Body of pancreas (tissue), 4 donors: Measurements from ENCODE around the gene ITIH5. TPM values are rescaled to one million over a fixed set of nuclear protein-coding genes. Genes with fewer than 3 reads are reported as not detected.

Experiments
- ATAC-seq: fragments of 150-250 bp; one replicate; pipeline ENCODE4 v1.9.1; 2016
- DNase-seq, 4 donors: peaks; one replicate each; pipeline ENCODE4 v3.0.0-alpha.2; 2019
- H3K27ac ChIP-seq, 4 donors: fragments of 200-600 bp; sonication (generic); 1 replicate in 3 of 4; 2 replicates in 1 of 4; pipeline versions ENCODE4 v1.5.1 to v1.6.1; 2016 to 2019; ENCODE audit warnings: mild to moderate bottlenecking in 1 of 4, mixed read lengths in 1 of 4, moderate library complexity in 1 of 4
- H3K27me3 ChIP-seq, 2 donors: fragments of 200-600 bp; sonication (generic); one replicate each; pipeline ENCODE4 v1.6.0; 2016; ENCODE audit warnings: mild to moderate bottlenecking in 1 of 2
- H3K36me3 ChIP-seq, 2 donors: fragments of 200-600 bp; sonication (generic); replicated peaks in 1 of 2; 2 replicates each; pipeline ENCODE4 v1.5.1; 2016; ENCODE audit warnings: low read depth in 2 of 2; ENCODE audit not compliant: insufficient read depth in 1 of 2
- H3K4me1 ChIP-seq: fragments of 200-600 bp; sonication (generic); one replicate; pipeline ENCODE4 v1.6.0; 2016
- H3K4me3 ChIP-seq, 2 donors: fragments of 200-600 bp; sonication (generic); 1 replicate in 1 of 2; 2 replicates in 1 of 2; pipeline ENCODE4 v1.5.1; 2016 to 2019
- H3K9me3 ChIP-seq, 3 donors: fragments of 200-600 bp; sonication (generic); 1 replicate in 2 of 3; 2 replicates in 1 of 3; pipeline ENCODE4 v1.5.1; 2016
- CTCF ChIP-seq, 7 experiments: fragments of 450-650 bp in 4 of 7; fragments of 200-600 bp in 3 of 7; sonication (generic) in 3 of 7; IDR thresholded peaks; one replicate each; pipeline ENCODE4 v1.5.1; 2016 to 2019; ENCODE audit warnings: antibody characterized with exemption in 7 of 7
- POLR2A ChIP-seq, 3 donors: fragments of 450-650 bp; IDR thresholded peaks; one replicate each; pipeline ENCODE4 v1.6.1; 2016; ENCODE audit warnings: antibody characterized with exemption in 3 of 3, mild to moderate bottlenecking in 2 of 3
- whole genome bisulfite sequencing, 2 donors: methylation state at CpG; one replicate each; pipeline ENCODE4 v1.1.5; 2017; 5-methylcytosine and 5-hydroxymethylcytosine counted together
- intact Hi-C: fragments of 100-400 bp; cut with DNase I; formaldehyde crosslinking; loops from one replicate; pipeline ENCODE4 v1.15.1; 2023
- total RNA-seq, 2 donors: library from RNA; depleted of rRNA; stranded (reverse); fragments of >200 nt; gene quantifications; one replicate each; pipeline ENCODE4 v1.1.0, GENCODE V29; 2016

ITIH5 gene
- total RNA-seq, 2 donors from 2014 or later, result 8.6 to 9.9 TPM

GRCh38 chr10:7547206-7547605 lies 119.6 kb downstream of the ITIH5 start:
- 57 to 69% methylated on average over 7 of the region's 7 CpGs for WGBS, 2 donors

GRCh38 chr10:7546385-7546967 lies 120.3 kb downstream of the ITIH5 start:
- DNase-seq, result no peak
- no peak overlapping the region for H3K4me3 ChIP-seq
- H3K36me3 ChIP-seq, result no peaks in the 10 kb centered on the region
- TF ChIP-seq POLR2A (IDR thresholded peaks at IDR 0.05) (no peak), CTCF (IDR thresholded peaks at IDR 0.05) (no peak)
- intact Hi-C loops, result no loop called here
- H3K27ac ChIP-seq, result peak overlapping the region in 2 of 4 donors; percentile 15 to 24
- no peaks in the 10 kb centered on the region for H3K27me3 ChIP-seq
- ATAC-seq, result no peak
- H3K4me1 ChIP-seq, result peaks cover 21% of the 10 kb centered on the region
- H3K9me3 ChIP-seq, result no peaks in the 10 kb centered on the region
- WGBS, 2 donors, result 73 to 79% methylated on average over 10 of the region's 10 CpGs

More at GRCh38 chr10:7547206-7547605, 119.6 kb downstream of the ITIH5 start:
- no peak overlapping the region for H3K4me3 ChIP-seq
- H3K9me3 ChIP-seq, result no peaks in the 10 kb centered on the region
- no peaks in the 10 kb centered on the region for H3K27me3 ChIP-seq
- intact Hi-C loops, result no loop called here
- H3K36me3 ChIP-seq, result no peaks in the 10 kb centered on the region
- H3K4me1 ChIP-seq, result peaks cover 21% of the 10 kb centered on the region
- DNase-seq (no peak), ATAC-seq (no peak)
- TF ChIP-seq POLR2A (IDR thresholded peaks at IDR 0.05), result no peak
- no peak for TF ChIP-seq CTCF (IDR thresholded peaks at IDR 0.05)
- H3K27ac ChIP-seq, result peak overlapping the region in 2 of 4 donors; percentile 36 to 47

- 61 to 74% methylated on average over 4 of the region's 4 CpGs for WGBS, 2 donors
- intact Hi-C loops, result no loop called here
- Histone ChIP-seq H3K9me3 (no peaks in the 10 kb centered on the region), H3K36me3 (no peaks in the 10 kb centered on the region), H3K27me3 (no peaks in the 10 kb centered on the region), H3K4me3 (no peak overlapping the region), H3K4me1 (peaks cover 22% of the 10 kb centered on the region), H3K27ac (peak overlapping the region in 1 of 4 donors; percentile 24)
- TF ChIP-seq CTCF (IDR thresholded peaks at IDR 0.05) (no peak), POLR2A (IDR thresholded peaks at IDR 0.05) (no peak)
- no peak for DNase-seq
- ATAC-seq, result no peak
Measured at GRCh38 chr10:7545792-7546191, 121.0 kb downstream of the ITIH5 start.

GRCh38 chr10:7545261-7545660 lies 121.5 kb downstream of the ITIH5 start:
- Histone ChIP-seq H3K27ac (peak overlapping the region in 1 of 4 donors; percentile 54), H3K27me3 (no peaks in the 10 kb centered on the region), H3K4me3 (no peak overlapping the region), H3K4me1 (peaks cover 22% of the 10 kb centered on the region), H3K36me3 (no peaks in the 10 kb centered on the region), H3K9me3 (no peaks in the 10 kb centered on the region)
- TF ChIP-seq POLR2A (IDR thresholded peaks at IDR 0.05) (no peak), CTCF (IDR thresholded peaks at IDR 0.05) (no peak)
- intact Hi-C loops, result no loop called here
- WGBS, 2 donors, result 51 to 71% methylated on average over 4 of the region's 4 CpGs
- DNase-seq, result no peak
- ATAC-seq, result no peak

- intact Hi-C loops, result no loop called here
- H3K27ac ChIP-seq, result peak overlapping the region in 1 of 4 donors; percentile 54
- no peaks in the 10 kb centered on the region for H3K27me3 ChIP-seq
- no peaks in the 10 kb centered on the region for H3K9me3 ChIP-seq
- ATAC-seq (no peak), DNase-seq (no peak)
- TF ChIP-seq CTCF (IDR thresholded peaks at IDR 0.05) (no peak), POLR2A (IDR thresholded peaks at IDR 0.05) (no peak)
- H3K4me1 ChIP-seq, result peaks cover 22% of the 10 kb centered on the region
- H3K4me3 ChIP-seq, result no peak overlapping the region
- 75 to 81% methylated on average over 6 of the region's 6 CpGs for WGBS, 2 donors
- no peaks in the 10 kb centered on the region for H3K36me3 ChIP-seq
Measured at GRCh38 chr10:7544203-7544602, 122.6 kb downstream of the ITIH5 start.
